ENCODE measurements around the gene PCCA.

GRCh38 chr13:100382785-100383184 lies 293.9 kb downstream of the PCCA start:
- TF ChIP-seq CTCF (IDR thresholded peaks at IDR 0.05) (no peak), POLR2A (IDR thresholded peaks at IDR 0.05) (no peak)

Measured in adrenal gland (tissue), 5 donors.